Subcutaneous adipose tissue (tissue), 4 donors: ENCODE measurements around the gene COL15A1. TPM values are rescaled to one million over a fixed set of nuclear protein-coding genes. Genes with fewer than 3 reads are reported as not detected.

Experiments
- CTCF ChIP-seq: fragments of 450-650 bp; IDR thresholded peaks from one replicate; pipeline ENCODE4 v1.5.1; 2016; ENCODE audit warnings: low read depth, mild to moderate bottlenecking, control low read depth, antibody characterized with exemption, moderate library complexity
- total RNA-seq, 4 donors: library from RNA; depleted of rRNA; stranded (reverse); fragments of >200 nt; gene quantifications; one replicate each; pipeline ENCODE4 v1.1.0, GENCODE V29; 2016

The COL15A1 gene
- total RNA-seq, 4 donors from 2014 or later, result 21.2 to 85.5 (median 59.4) TPM

DNA sequence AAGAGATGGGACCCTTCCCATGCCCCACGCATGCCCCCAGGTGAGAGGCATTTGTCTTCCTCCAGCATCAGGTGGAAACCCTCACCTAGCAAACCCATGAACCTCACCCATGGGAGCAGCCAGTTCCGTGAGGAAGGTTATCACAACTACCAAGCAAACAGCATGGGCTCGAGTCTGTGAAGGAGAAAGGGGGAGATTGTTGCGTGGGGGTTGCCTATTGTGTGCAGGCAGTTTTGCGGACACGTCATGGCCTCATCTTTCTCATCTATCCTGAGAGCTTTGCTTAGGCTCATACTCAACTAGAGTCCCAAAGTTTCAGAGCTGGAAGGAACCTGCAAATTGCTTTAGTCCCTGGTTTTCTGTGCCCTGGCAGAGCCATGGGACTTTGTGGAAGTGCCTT is 87.6 kb downstream of the COL15A1 start:
- no peak for TF ChIP-seq CTCF

DNA sequence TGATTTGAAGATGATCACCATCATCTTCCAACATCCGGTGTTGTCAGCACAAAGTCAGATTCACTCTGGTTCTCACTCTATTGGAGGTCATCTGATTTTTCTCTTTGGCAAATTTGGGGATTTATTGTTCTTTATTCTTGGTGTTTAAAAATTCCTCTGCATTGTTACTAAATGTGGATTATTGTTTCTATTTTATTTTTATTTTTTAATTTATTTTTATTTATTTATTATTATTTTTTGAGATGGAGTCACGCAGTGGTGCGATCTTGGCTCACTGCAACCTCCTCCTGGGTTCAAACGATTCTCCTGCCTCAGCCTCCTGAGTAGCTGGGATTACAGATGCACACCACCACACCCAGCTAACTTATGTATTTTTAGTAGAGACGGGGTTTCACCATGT is 88.3 kb downstream of the COL15A1 start:
- TF ChIP-seq CTCF, result no peak

GRCh38 chr9:99034149-99034548 is 90.4 kb downstream of the COL15A1 start:
- TF ChIP-seq CTCF, result no peak

- no peak for TF ChIP-seq CTCF
Measured at GRCh38 chr9:99035313-99035712, 91.6 kb downstream of the COL15A1 start.

DNA sequence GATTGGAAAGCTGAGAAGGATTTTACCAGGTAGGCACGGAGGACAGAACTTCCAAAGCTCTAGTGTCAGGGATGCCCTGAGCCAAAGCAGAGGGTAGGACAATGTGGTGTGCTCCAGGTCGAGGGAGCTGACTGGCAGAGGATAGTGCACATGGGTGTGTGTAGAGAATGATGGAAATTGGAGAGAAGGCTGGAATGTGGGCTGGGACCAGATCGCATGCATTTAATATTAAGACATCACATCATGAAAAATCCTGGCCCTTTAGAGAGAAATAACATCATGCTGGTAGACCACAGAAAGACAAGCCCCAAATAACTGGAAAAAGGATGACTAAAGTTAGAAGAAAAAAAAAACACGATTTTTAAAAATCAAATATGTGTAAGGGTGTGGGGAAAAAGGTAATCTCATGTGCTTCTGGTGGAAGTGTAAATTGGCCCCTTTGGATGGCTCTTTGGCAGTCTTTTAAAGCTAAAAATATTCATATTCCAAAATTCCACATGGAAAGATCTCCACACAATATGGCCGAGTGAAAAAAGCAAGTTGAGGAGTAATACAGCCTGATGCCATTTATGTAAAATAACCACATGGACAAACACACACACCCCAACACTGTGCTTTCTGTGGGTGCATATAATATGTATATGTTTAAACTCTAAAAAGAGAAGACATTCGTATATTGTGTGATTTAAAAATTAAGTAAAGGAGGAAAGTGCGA is 94.2 kb downstream of the COL15A1 start:
- TF ChIP-seq CTCF, result no peak

DNA sequence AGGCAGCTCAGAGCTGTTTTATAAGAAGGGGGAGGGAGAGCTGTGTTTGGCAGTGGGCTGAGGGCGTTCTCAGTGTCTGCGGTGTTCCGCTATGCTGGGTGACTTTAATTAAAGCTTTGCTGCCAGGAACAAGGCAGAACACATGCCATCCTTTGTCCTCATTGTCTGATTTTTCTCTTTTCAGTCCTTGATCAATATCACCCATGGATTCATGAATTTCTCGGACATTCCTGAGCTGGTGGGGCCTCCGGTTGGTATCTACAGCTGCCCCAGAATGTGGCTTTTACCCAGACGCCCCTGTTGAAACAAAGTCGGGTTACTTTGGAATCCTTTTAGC is 94.7 kb downstream of the COL15A1 start:
- TF ChIP-seq CTCF, result no peak

- no peak for TF ChIP-seq CTCF
Measured at GRCh38 chr9:99039505-99040182, 95.9 kb downstream of the COL15A1 start.
